A549 (cell line): ENCODE measurements around the gene PHLDA1.

Source experiments
- CTCF ChIP-seq: fragments of >200 bp; sonication (Bioruptor Twin); formaldehyde crosslinking; IDR thresholded peaks from 3 replicates; pipeline ENCODE4 v1.5.1; 2016
- HDAC2 ChIP-seq: fragments of 200-600 bp; sonication (generic); IDR thresholded peaks from 2 replicates; pipeline ENCODE4 v1.6.1; 2016
- POLR2A ChIP-seq: IDR thresholded peaks from 2 replicates; pipeline ENCODE4 v1.6.1; 2012; ENCODE audit warnings: mild to moderate bottlenecking, low read length
- ZFP36 ChIP-seq: fragments of 450-650 bp; IDR thresholded peaks from 2 replicates; pipeline ENCODE4 v1.6.1; 2014; ENCODE audit warnings: borderline replicate concordance; ENCODE audit not compliant: partially characterized antibody

GRCh38 chr12:76022506-76022905 is 9.1 kb downstream of the PHLDA1 start:
- TF ChIP-seq CTCF (no peak), HDAC2 (no peak), POLR2A (no peak), ZFP36 (no peak)
